ENCODE measurements around the gene TMEM185B.

- TF ChIP-seq CTCF (IDR thresholded peaks at IDR 0.05) = no peak
- no peak for TF ChIP-seq POLR2A (IDR thresholded peaks at IDR 0.05)
These were observed 18.1 kb downstream of the TMEM185B start for GRCh38 chr2:120204945-120205670.
